Kidney tubule cell (primary cell): ENCODE data around the gene MSH5.
"Not testable (repeated sequence)": the region's sequence is repeated elsewhere in the genome, so short reads cannot be mapped to it uniquely, and the experiment has no call there.

ENCODE experiments used
- DNase-seq: peaks from one replicate; pipeline ENCODE4 v3.0.0-alpha.2; 2018; ENCODE audit warnings: low spot score

Gene MSH5

DNA sequence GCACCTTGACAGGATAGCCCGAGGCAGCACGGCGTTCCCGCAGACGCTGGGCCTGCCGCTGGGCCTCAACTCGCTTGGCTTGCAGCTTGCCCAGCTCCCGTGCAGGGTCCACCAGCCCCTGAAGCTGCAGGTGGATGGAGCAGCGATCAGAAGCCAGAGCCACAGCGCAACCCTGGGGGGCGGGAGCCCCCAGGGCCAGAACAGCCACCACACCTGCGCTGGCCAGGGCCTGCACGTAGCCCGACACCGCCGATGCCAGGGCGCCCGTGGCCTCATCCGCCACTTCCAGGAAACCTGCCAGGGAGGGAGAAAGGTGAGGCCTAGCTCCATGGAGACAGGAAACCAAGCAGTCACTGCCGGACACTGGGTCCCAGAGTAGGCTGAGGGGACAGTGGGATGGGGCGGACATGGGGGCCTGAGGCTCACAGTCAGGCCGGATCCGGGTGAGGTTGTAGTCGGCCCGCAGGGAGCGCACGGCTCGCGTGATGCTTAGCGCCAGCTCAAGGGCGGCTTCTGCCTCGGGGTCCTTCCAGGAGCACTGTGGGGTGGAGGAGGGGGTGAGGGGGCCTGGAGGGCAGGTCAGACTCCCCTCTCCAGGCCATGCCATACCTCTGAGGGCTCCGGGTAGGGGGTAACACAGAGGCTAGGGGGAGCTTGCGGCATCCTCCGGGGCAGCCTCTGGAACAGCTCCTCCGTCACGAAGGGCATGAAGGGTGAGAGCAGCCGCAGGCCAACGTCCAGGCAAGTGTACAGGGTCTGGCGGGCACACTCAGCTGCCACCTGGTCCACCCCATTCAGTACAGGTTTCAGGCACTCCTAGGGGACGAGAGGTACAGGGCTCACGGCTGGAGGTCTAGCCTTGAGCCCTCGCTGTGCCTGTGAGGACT is 39.4 kb downstream of the MSH5 start:
- DNase-seq: no peak

- no peak for DNase-seq
These were observed 40.1 kb downstream of the MSH5 start for GRCh38 chr6:31779908-31780307.

DNA sequence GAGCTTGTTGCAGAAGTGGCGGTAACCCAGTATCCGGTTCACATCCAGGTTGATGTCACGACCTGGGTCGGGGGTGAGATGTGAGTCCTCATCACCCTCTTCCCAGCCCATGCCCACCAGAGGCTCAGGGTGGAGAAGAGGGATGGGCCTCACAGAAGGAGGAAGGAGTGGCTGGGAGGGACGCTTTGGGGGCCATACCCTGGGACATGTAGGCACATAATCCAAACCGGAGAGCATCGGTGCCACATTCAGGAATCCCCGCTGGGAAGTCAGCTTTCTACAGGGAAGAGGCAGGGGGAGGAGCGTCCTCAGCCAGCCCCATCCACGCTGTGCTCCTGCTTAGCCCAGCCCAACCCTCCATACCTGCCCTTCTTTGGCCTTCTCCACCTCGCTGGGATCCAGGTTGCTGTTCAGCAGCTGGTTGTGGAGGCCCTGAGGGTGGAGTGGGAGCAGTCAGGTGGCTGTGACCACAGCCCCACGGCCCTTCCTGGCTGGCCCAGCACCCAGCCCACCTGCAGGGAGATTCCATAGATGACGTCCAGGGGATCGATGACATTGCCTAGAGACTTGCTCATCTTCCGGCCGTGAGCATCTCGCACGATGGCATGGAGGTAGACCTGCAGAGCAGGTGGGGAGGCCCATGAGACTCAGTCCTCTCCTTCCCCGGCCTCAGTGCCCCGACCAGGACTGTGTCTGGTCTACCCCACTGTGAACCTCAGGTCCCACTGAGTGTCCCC is 40.9 kb downstream of the MSH5 start:
- DNase-seq: no peak

DNA sequence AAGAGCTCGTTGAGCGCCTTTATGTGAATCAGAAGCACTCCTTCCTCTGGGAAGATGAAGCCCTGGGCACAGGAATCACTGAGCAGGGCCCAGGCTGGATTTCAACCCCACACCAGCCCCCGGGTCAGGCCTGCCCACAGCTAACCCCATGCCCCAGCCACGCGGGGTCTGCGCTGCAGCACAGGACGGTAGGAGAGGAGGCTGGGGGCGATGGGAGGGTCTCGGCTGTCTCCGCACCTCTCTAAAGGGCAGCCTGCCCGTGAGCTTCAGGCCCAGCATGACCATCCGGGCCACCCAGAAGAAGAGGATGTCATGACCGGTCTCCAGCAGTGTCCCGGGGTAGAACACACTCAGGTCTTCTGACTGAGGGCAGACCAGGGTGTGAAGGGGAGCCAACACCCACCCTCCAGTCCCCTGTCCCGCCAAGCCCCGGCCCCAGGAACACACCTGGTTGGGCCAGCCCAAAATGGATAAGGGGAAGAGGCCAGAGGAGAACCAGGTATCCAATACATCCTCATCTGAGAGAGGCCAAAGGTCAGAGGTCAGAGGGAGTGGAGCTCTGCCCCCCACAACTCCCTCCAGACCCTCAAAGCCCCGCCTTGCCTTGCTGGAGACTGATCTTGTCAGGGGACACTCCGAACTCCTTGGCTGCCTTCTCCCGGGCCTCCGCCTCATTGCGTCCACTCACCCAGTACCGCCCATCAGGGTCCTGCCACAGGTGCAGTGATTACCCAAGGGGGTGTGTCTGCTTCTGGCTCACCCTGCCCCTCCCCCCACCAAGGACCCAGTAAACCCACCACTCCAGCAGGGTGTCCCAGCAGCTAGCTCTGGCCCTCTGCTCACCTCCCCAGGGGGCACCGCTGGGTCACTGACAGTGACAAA is 41.7 kb downstream of the MSH5 start:
- no peak for DNase-seq

DNA sequence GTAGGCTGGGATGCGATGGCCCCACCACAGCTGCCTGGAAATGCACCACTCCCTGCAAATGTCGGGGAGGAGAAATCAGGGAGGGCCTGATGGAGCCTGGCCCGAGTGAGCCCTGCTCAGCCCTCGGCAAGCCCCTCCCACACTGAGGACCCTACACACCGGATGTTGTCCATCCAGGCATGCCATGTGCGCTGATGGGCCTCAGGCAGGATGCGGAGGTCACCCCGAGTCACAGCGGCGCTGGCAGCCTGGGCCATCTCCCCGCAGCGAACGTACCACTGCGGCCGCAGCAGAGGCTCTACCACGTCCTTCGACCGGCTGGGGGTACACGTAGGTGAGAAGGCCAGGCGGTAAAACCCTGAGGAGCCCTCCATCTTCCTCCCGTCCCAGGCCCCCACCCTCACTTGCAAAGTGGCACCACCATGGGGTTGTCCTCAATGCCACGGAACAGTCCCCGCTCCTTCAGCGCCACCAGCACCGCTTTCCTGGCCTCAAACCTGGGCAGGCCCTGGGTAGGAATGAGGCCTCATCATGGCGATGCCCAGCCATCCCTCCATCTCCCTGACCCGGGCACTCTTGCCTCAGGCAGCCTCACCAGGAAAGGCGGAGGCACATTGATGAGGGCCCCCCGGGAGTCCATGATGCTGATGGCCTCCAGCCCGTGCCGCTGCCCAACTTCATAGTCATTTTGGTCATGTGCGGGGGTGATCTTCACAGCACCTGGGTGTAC is 42.5 kb downstream of the MSH5 start:
- DNase-seq: no peak

GRCh38 chr6:31784098-31784925 is 44.5 kb downstream of the MSH5 start:
- DNase-seq: no peak

DNA sequence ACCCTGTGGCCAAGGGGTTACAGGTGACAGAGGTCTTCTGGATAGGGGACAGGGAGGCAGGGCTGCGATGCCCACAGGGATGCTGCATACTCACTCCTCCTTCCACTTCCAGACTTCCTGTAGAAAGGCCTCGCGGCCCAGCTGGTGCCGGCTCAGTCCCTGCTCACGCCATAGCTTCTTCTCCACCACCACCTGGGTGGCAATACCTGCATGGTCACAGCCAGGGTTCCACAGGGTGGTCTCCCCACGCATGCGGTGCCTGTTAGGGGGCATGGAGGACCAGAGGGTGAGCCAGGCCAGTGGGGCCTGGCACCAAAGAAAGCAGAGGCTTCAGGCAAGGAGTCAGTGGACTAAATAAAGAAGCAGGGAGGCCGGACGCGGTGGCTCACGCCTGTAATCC is 45.7 kb downstream of the MSH5 start:
- no peak for DNase-seq

- peak; percentile 38 for DNase-seq
These were observed 51.7 kb downstream of the MSH5 start for GRCh38 chr6:31791324-31792089.

DNA sequence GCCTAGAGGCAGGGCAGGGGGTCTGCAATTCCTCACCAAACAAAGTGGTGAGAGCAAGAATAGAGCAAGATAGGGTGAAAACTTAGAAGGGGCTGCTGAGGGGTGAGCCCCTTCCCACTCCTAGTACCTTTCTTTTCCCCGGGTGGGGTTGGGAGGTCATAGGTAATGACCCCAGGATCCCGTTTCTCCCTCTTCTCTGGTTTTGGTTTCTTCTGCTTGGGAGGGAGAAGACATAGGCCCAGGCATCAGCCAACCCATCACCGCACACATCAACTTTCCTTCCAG is 52.2 kb downstream of the MSH5 start:
- no peak for DNase-seq

- peak; percentile 97 for DNase-seq
These were observed 53.0 kb downstream of the MSH5 start for GRCh38 chr6:31792761-31793171.

DNA sequence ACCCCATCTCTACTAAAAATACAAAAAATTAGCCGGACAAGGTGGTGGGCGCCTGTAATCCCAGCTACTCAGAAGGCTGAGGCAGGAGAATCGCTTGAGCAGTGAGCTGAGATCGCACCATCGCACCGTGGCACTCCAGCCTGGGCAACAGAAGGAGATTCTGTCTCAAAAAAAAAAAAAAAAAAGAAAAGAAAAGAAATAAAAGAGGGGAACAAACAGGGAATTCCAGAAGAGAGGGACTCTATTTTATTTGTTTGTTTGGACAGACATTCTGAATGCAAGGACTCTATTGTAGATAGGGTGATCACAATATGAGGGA is 54.1 kb downstream of the MSH5 start:
- DNase-seq: not testable (repeated sequence)

DNA sequence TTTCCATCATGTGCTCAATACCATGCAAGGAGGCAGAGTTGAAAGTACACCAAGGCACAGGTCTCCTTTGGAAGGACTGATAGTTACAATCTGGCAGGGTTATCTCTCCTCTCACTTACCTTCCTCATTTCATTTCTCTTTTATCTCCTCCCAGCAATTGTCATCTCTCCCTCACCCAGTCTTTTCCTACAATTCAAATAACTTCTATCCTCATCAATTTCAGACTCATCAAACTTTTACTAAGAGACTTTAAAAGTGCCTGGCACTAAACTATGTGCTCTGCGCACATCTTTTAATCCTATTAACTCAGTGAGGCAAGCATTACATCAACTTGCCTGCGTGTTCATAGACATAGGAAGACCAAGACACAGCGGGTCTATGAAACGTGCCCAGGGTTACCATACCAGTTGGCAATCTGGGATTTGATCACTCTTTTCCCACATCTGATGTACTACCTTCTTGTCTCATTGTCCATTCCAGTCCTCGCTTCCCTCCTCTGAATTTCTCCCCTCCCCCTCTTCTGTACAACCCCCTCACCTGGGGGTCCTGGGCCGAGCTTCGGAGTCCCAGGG is 54.6 kb downstream of the MSH5 start:
- DNase-seq: peak; percentile 39

DNA sequence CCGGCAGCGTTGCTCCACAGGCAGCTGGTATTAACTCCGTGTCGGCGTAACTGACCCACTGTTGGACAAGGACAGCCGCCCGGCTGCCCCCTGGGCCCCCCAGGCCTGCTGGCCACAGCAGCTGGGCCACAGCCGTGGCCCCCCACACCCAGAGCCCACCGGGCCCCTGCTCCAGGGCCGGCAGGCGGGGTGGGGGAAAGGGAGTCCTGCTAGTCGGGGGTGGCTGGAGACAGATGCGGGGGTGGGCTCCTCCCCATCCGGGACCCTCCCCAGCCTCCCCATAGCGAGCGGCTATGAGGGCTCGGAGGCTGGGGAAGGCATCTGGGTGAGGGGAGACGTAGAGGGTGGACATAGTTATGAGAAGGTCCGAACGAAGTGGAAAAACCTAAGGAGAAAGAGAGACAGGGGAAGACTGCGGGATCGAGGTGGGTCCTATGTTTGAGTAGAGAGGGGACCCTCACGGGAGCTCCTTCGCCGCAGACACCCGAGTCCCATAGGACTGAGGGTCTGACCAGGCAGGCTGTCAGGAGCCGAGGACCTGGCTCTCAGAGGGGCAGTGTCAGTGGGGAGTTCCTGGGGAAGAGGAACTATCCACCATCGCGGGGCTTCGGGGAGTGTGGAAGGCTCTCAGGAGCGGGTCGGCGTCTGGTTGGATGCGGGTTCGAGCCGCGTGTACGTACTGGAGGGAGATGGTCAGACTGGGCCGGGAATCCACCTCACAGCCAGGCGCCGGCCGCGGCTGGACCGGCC is 55.2 kb downstream of the MSH5 start:
- no peak for DNase-seq

DNA sequence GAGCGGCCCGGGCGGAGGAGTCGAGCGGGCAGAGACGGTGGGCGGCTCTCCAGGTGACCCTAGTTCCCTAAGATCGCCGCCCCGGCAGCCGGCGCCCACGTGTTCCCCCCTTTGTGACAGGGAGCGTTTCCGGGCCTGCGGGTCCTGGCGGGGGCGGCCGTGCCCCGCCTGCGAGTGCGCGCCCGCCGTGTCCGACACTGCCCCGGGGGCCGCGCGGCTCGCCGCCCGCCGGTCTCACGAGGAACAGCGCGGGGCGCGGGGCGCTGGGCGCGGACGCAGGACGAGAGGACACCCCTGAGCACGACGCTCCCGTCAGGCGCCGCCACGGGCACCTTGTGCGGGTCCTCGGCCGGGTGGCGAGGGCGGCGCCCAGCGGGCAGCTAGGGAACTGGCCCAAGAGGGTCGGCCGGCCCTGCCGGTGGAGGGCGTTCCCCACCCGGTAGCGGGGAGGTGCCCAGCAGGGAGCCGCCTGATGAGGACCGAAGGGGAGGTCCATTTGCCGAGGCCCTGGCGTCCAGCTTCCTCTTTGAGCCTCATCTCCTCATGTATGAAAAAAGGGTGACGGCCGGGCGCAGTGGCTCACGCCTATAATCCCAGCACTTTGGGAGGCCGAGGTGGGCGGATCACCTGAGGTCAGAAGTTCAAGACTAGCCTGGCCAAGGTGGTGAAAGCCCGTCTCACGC is 56.0 kb downstream of the MSH5 start, which contains the start of gene VARS1:
VARS1 (minus strand) TSS at position 137 of the 683 bp plus-strand sequence. CDS start 535 bp downstream, outside the sequence.
- DNase-seq: peak; percentile 95

GRCh38 chr6:31796993-31797385 is 57.2 kb downstream of the MSH5 start:
- DNase-seq: no peak

GRCh38 chr6:31797588-31797987 is 57.8 kb downstream of the MSH5 start:
- DNase-seq: no peak

GRCh38 chr6:31799781-31800180 is 60.0 kb downstream of the MSH5 start:
- no peak for DNase-seq
